Measurements from ENCODE around the gene OSBP2. TPM values are rescaled to one million over a fixed set of nuclear protein-coding genes. Genes with fewer than 3 reads are reported as not detected.

OSBP2 gene
- total RNA-seq, 4 donors from 2014 or later = 3.3 to 7.7 (median 4.6) TPM; not detected in 1

GRCh38 chr22:30949934-30950660, 255.4 kb downstream of the OSBP2 start:
- Histone ChIP-seq H3K4me3 (no peak overlapping the region), H3K27ac (peak overlapping the region in 1 of 2 donors; percentile 80), H3K27me3 (no peaks in the 10 kb centered on the region), H3K9me3 (no peaks in the 10 kb centered on the region), H3K4me1 (no peaks in the 10 kb centered on the region), H3K36me3 (no peaks in the 10 kb centered on the region)
- intact Hi-C loops (cut with DNase I; ENCODE audit: low total_unique reads) = loop anchor here (2.0 to 10.0 kb wide), 2 partner anchors 85 to 135 kb away; no protein-coding TSS in a partner anchor
- DNase-seq = no peak
- TF ChIP-seq POLR2A (IDR thresholded peaks at IDR 0.05) = no peak
- no peak for TF ChIP-seq CTCF (IDR thresholded peaks at IDR 0.05)

GRCh38 chr22:30953206-30953605, 258.5 kb downstream of the OSBP2 start:
- H3K9me3 ChIP-seq = no peaks in the 10 kb centered on the region
- DNase-seq = no peak
- H3K36me3 ChIP-seq = no peaks in the 10 kb centered on the region
- intact Hi-C loops (cut with DNase I; ENCODE audit: low total_unique reads) = no loop called here
- H3K27me3 ChIP-seq = no peaks in the 10 kb centered on the region
- no peaks in the 10 kb centered on the region for H3K4me1 ChIP-seq
- H3K4me3 ChIP-seq = no peak overlapping the region
- TF ChIP-seq POLR2A (IDR thresholded peaks at IDR 0.05) (no peak), CTCF (IDR thresholded peaks at IDR 0.05) (no peak)
- no peak overlapping the region for H3K27ac ChIP-seq

- H3K9me3 ChIP-seq = no peaks in the 10 kb centered on the region
- TF ChIP-seq POLR2A (IDR thresholded peaks at IDR 0.05) (no peak), CTCF (IDR thresholded peaks at IDR 0.05) (no peak)
- no peak overlapping the region for H3K27ac ChIP-seq
- H3K4me1 ChIP-seq = no peaks in the 10 kb centered on the region
- H3K36me3 ChIP-seq = no peaks in the 10 kb centered on the region
- no peaks in the 10 kb centered on the region for H3K27me3 ChIP-seq
- intact Hi-C loops (cut with DNase I; ENCODE audit: low total_unique reads) = no loop called here
- no peak for DNase-seq
- H3K4me3 ChIP-seq = no peak overlapping the region
These were observed 260.5 kb downstream of the OSBP2 start for GRCh38 chr22:30955153-30955552.

MicroRNA genes within 50 kb of the gene (microRNA counts, 767-probe panel; counts per million panel counts)
- 0 counts per million in 2 donors for microRNA hsa-miR-3200-3p

Small RNAs within 50 kb of the gene (microRNA-seq; reads per million reads assigned to microRNA genes)
- gene MIR3200 (ENCODE audit: borderline microRNAs expressed, borderline replicate concordance) = 4.9 reads per million, percentile 3 among the genes with 10 or more reads in this experiment

Small RNAs within 50 kb of the gene (small RNA-seq; reads per million reads assigned to genes)
- not detected for gene MIR3200

Other genes with a start within 250 kb of the OSBP2 start
- not detected for gene SEC14L3, start 222.9 kb upstream of the OSBP2 start, total RNA-seq
- under 1 TPM in 1 of 4 donors, not detected in 3; 0.41 TPM for gene SEC14L4, start 189.2 kb upstream of the OSBP2 start, total RNA-seq
- 1 to 10 TPM in 2 of 4 donors, under 1 TPM in 1, not detected in 1; under 0.01 to 4.8 (median 4.0) TPM for gene SEC14L6, start 148.1 kb upstream of the OSBP2 start, total RNA-seq
- 1 to 10 TPM in 2 of 4 donors, under 1 TPM in 1, not detected in 1; 0.26 to 6.6 (median 1.2) TPM for gene GAL3ST1, start 120.2 kb upstream of the OSBP2 start, total RNA-seq
- 10 to 100 TPM; 13.5 to 67.5 (median 44.9) TPM for gene PES1, start 103.0 kb upstream of the OSBP2 start, total RNA-seq
- 10 to 100 TPM; 21.8 to 44.5 (median 30.3) TPM for gene TCN2, start 87.7 kb upstream of the OSBP2 start, total RNA-seq
- 10 to 100 TPM in 1 of 4 donors, 1 to 10 TPM in 1, under 1 TPM in 2; 0.29 to 11.7 (median 3.0) TPM for gene SLC35E4, start 59.1 kb upstream of the OSBP2 start, total RNA-seq
- 10 to 100 TPM in 1 of 4 donors, 1 to 10 TPM in 2, under 1 TPM in 1; 0.88 to 10.6 (median 9.8) TPM for gene DUSP18, start 27.0 kb upstream of the OSBP2 start, total RNA-seq